NCI-H2107 treated with DMSO at 0.1 percent for 48 hours (cell line): ENCODE data around the gene PRSS3.
"Not testable (repeated sequence)": the region's sequence is repeated elsewhere in the genome, so short reads cannot be mapped to it uniquely, and the experiment has no call there.

ENCODE experiments used
- DNase-seq: peaks from one replicate; lab custom pipeline; 2025; ENCODE audit not compliant: unreplicated experiment; lab: John Stamatoyannopoulos, UW

Gene PRSS3

DNA sequence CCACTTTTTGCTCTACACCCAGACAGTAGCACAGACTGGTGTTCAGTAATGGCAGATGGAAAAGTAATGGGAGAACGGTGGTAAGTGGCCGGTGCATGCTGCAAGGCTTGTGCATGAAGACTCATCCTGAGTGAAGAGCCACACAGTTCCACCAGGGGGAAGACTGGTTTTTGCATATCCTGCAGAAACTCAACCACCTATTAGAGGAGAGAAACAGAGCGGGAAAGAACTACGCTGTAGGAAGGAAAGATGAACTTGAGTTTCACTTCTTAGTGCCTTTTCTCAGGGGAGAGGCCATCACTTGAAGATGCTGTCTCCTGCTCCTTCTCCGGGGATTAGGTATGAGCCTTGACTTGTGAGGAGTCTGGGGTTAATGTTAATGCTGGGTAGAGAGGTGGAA, 9.4 kb upstream of the PRSS3 start:
- DNase-seq: no peak

DNA sequence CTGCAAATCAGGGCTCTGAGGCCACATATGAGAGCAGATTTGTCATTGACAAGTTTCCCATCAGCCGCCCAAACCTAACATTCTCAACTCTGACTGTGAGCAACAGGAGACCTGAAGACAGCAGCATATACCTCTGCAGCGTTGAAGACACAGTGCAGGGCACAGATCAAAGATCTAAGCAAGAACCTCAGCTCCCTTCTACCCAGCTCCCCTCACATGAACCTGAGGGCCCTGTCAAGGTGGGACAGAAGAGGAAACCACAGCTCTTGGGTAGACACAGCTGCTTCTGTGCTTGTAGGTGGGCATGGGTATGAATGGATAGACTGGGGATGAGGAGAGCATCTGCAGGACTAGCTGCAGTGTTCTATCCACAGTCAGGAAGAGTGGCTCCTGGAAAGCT, 8.7 kb upstream of the PRSS3 start:
- no peak for DNase-seq

DNA sequence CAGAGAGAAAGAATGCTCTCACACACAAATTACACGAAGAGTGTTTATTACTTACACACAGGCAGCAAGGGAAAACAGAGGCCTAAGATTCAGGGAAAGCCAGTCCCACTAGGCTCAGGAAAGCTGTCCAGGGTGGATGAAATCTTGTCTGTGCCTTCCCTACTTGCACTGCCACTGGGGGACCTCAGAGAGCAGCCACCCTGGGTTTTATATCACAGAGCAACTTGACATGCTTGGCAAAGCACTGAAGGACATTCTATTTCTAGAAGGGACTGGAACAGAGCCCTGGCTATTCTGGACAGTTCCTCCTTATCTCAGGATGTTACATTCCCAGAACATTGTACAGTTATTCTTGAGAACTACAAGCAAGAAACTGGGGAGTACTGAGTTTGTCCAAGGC, 7.5 kb upstream of the PRSS3 start:
- no peak for DNase-seq

DNA sequence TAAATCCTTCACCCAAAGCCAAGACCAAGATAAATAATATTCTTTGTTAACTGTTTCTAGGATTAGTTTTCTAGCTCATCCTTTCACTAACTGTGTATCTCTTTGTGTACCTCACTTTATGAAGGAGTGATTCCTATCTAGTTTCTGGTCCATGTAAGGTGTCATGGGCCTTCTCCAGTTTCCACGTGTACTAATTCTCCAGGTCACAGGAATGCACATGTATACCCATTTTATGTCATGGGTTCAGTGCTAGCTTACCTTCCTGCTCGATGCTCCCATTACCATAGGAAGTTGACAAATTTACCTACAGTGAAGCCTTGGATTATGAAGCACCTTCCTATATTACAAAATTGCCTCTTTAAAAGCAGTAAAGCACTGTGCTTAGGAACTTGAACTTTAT, 5.9 kb upstream of the PRSS3 start:
- DNase-seq: not testable (repeated sequence)

DNA sequence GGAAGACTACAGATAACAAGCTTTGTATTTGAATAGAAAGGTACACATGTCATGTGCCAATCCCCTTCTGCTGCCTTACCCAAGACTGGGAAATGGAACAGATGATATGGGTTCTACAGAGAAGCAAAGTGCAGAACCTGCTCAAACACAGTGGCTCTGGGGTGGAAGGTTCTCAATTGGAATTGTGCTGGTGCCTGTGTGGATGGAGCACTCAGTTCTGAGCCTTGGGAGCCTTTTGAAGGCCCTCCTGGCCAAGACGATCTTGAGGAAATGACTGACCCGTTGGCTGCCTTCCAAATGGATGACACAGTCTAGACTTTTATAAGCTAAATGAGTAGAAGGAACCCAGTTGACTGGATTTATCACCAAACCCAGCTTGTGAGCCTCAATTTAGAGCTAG, 4.2 kb upstream of the PRSS3 start:
- DNase-seq: no peak

DNA sequence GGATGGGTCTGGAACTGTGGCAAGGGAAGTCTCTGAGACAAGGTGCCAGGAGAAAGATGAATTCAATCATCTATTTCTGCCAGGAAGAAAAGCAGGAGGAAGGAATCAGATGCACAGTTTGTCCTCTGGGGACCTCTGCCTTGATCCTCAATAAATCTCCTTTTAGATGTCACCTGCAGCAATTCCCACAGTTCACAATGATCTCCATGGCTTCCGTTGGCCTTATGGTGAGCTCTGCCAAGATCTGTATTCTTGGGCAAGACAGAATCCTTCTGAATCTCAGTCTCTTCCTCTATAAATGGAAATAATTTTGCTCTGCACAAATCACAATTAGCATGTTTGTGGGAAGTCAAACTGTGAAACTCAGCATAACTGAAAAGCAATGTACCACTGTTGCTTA, 1.9 kb upstream of the PRSS3 start:
- DNase-seq: not testable (repeated sequence)

DNA sequence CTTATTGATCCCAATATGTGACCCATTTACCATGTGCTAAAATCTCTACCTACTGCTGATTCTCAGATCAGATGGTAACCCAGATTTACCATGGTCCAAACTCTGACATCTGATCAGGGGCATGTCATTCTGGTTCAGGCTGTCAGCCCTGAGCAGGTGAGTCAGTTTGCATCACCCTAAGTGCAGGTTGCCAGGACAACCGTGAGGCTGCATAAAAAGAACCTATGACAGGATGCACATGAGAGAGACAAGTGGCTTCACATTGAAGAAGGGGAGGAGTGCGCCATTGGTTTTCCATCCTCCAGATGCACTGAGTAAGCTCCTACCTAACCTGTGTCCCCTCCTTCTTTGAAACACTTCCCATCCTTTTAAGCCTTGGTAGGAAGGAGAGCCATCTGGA, 801 bp upstream of the PRSS3 start:
- peak; percentile 78 for DNase-seq

DNA sequence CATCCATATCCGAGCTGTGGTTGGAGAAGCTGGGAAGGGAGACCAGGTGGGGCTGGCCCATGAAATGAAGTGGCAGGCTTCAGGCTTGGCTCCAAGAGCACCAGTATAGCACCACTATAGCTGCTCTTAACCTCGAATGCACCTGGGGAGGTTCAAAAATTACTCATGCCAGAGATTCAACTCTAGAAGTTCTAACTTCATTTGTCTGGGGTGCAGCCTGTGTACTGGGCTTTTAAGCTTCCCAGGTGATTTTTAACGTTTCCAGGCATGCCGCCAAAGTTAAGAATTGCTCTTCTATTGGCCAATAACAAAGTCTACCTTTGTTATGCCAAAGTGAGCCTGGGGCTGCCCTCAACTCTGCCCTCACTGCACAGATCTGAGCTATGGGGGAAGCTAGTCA, 458 bp downstream of the PRSS3 start:
- DNase-seq: peak; percentile 72

DNA sequence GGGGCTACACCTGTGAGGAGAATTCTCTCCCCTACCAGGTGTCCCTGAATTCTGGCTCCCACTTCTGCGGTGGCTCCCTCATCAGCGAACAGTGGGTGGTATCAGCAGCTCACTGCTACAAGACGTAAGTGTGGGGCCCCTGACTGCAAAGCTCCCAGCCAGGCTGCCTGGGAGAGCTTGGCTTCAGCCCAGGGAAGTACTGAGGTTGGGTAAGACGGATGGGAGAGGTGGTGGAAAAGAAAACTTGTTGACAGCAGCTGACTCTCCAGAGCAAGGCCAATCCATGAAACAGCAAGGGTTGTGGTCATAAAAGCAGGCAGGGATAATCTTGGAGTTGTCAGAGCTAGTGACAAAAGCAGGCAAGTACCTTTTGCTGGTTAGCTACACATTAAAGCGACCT, 1.3 kb downstream of the PRSS3 start:
- not testable (repeated sequence) for DNase-seq

DNA sequence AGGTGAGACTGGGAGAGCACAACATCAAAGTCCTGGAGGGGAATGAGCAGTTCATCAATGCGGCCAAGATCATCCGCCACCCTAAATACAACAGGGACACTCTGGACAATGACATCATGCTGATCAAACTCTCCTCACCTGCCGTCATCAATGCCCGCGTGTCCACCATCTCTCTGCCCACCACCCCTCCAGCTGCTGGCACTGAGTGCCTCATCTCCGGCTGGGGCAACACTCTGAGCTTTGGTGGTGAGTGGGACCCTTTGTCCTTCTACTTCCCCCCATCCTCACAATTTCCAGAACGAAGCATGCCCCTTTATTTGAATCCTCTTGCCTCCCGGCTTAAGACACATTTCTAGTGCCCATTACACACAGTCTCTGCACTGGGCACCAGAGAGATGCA, 2.5 kb downstream of the PRSS3 start:
- no peak for DNase-seq

DNA sequence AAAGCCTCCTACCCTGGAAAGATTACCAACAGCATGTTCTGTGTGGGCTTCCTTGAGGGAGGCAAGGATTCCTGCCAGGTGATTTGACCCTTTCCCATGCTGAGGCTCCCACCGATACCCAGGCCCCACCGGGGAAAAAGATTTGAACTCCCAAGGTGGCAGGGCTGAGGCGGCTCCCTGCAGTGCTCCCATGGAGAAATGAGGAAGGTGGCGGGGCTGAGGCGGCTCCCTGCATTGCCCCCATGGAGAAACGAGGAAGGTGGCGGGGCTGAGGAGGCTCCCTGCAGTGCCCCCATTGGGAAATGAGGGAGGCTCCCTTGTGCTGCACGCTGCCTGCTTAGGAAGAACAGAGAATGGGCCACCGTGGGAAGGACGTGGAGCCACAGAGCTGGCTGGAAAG, 3.2 kb downstream of the PRSS3 start:
- DNase-seq: no peak

DNA sequence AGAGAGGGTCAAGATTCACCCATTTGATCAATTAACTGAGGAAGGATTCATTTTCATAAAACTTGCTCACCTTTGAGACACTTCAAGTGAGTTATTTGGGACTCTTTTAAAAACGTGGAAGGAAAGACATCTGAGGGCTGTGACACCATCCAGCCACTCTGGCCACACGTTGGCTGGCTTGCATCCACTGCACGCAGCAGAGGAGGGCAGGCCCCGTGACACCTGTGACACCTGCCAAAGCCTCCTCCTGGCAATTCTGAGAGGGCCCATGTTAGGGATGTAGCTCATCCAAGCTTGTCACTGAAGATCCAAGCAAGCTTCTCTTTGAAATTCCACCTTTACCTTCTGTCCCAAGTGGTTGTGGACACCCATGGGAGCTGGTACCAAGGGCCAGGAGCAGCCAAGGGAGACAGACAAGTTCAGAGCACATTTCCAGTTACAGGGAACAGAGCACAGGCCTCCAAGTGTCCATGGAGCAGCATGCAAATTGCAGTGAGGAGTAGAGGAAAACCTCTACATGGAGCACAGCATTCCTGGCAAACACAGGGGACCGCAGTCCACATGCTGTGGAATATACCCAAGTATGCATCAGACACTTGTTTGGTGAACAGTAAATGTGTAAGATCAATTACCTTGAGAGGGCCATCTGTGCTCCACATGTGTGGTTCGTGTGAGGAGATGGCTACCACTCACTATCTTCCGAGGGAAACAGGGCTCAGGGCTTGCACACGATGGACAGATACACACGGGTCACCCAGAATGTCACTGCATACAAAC, 4.8 kb downstream of the PRSS3 start:
- DNase-seq: no peak

DNA sequence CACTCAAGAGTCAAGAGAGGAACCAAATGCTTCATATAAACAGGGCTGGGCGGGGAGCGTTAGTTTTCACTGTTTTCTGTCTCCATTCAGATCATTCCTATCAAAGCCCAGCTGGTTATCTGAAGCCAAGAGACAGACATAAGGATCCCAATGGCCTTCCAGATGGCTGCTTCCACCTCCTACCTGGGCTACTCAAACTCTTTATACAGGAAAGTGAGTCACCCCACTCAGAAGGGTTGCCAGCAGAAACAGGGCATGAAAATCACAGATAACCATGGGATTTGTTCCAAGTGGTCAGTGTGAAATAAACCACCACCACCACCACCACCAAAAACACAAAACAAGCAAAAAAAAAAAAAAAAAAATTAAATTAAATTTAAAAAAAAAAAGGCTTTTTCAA, 5.5 kb downstream of the PRSS3 start:
- no peak for DNase-seq

DNA sequence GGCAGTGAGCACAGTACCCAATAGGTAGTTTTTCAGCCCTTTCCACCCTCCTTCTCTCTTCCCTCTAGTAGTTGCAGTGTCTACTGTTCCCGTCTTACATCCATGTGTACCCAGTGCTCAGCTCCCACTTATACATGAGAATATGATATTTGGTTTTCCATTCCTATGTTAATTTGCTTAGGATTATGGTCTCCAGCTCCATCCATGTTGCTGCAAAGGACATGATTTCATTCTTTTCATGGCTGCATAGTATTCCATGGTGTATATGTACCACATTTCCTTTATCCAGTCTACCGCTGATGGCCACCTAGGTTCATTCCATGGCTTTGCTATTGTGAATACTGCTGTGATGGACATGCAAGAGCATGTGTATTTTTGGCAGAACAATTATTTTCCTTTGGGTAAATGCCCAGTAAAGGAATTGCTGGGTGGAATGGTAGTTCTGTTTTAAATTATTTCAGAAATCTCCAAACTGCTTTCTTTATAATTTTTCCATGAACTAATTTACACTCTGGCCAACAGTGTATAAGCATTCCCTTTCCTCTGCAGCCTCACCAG, 6.7 kb downstream of the PRSS3 start:
- DNase-seq: not testable (repeated sequence)

DNA sequence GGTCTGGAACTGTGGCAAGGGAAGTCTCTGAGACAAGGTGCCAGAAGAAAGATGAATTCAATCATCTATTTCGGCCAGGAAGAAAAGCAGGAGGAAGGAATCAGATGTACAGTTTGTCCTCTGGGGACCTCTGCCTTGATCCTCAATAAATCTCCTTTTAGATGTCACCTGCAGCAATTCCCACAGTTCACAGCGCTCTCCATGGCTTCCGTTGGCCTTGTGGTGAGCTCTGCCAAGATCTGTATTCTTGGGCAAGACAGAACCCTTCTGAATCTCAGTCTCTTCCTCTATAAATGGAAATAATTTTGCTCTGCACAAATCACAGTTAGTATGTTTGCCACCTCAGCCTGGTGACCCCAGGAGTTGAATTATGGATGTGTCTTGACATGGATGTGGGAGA, 8.8 kb downstream of the PRSS3 start:
- DNase-seq: not testable (repeated sequence)

DNA sequence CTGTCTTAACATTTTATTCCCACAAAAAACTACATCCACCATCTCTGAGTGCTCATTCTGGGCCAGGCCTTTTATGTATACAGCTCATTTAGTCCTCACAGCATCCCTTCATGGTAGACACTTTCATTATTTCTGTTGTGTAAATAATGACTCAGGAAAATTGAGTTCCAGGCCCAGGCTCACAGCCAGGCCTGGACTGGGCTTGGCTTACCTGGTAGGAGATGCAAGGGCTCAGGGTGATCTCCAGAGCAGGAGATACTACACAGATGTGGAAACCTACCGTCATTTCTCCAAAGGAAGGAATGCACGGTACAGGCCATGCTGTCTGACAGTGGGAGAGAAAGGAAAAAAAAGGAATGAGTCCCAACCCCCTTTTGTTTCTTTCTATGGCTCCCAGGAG, 11.8 kb downstream of the PRSS3 start:
- DNase-seq: not testable (repeated sequence)

DNA sequence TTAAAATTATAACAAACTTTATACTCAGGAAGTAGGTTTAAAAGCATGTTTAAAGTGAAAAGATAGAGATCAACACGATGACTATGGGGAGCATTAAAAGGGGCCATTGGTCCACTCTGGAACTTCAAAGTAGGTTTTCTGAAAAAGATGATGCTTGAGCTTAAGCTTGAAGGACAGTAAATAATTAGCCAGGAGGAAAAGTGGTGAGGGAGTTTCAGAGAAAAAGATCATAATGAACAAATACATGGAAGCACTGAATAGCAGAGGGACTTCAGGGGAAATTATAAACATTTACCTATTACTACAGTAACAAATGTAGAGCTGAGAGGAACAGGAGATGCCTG, 13.6 kb downstream of the PRSS3 start:
- not testable (repeated sequence) for DNase-seq

DNA sequence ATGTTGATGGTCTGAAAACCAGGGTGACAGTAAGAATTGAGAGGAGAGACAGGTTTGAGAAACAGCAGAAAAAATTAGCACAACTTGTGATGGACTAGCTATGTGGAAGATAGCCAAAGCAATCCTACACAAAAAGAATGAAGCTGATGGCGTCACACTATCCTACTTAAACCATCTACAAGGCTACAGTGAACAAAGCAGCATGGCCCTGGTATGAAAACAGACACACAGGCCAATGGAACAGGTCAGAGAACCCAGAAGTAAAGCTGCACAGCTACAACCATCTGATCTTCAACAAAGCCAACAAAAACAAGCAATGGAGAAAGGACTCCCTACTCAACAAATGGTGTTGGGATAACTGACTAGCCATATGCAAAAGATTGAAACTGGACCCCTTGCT, 14.1 kb downstream of the PRSS3 start:
- DNase-seq: no peak

DNA sequence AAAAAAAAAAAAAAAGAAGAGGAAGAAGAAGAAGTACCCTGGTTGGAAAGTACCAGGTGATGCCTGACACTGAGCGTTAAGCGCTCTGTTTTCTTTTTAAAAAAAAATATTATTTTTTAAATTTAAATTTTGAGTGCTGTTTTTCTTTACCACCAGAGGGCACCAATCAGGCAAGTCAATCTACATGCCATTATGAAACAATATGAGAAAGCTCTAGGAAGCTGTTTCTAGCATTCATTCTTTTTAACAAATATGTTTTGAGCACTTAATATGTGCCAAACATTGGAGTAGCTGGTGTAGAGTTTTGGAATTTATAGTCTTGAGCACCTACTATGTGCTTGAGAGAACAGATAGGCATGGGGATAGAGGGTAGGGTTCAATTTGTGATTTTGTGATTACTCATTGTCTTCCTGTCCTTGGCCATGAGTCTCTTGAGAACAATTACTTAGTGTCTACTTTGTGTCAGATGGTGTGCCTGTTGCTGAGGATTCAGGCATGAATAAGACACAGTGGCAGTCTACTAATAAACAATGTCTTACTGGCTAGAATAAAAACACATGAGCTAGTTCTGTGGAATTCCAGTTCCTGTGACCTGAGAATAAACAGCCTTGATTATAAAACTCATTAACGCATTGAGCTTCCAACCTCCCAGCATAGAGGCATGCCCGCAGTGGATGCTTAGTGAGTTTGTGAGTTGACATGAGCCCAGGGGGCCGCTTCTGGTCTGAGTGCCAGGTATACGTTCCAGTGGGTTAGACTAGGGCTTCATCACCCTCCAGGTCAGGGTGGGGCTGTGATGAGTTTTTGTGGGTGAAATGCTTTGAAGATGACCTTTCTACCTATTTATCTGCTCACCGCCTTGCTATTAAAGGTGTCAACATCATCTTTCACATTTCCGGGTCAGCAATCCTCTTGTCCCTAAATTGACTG, 18.6 kb downstream of the PRSS3 start:
- DNase-seq: peak; percentile 31

DNA sequence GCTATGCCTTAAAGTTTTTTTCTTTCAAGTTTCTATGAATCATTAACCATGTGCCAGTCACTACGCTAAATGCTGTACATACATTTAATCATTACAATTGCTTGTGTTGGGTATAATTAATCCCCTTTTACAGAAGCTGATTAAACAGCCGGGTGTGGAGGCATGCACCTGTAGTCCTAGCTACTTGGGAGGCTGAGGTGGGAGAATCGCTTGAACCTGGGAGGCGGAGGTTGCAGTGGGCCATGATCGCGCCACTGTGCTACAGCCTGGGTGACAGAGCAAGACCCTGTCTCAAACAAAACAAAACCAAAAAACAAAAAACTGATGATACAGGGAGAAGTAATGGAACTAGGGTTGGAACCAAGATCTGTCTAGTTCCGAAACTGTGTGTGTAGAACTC, 20.4 kb downstream of the PRSS3 start:
- no peak for DNase-seq

DNA sequence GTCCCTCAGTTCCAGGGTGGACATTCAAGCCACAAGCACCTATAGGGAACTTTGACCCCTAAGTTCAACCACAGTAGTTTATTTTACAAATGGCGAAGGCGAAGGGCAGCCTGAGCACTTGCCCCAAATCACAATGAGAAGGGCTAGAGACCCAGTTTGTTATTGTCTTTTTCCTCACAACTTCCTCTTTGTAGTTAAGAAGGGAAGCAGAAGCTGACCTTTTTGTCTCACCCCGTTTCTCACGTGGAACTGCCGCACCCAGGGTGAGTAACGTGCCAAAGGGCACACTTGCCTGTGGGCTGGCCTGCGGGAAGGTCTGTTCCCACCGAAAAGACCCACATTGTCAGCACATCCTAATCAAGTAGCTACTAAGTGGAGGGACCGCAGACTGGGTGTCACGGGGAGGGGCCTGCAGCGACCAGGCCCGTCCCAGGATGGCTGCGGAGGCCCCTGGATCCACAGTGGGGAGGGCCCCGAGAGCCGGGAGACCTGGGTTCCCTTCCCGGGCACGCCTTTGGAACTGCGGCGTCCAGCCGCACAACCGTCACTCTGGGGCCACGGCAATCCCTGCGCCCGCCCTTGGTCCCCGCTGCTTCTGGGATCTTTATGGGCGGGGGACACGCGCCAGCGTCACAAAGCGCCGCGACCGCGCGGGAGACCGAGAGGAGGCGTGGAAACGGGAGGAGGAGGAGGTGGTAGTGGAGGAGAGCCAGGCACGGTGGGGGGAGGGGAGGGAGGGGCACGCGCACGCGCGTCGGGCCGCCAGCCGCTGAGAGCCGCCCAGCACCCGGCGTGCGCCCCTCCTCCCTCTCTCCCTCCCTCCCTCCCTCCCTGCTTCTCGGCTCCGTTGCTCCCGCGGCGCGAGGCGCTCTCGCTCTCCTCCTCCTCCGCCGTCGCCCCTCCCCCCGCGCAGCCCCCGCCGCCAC, 21.2 kb downstream of the PRSS3 start, which contains the start of gene UBE2R2:
TSS of gene UBE2R2 (plus strand) at position 834 of the 926 bp plus-strand sequence. CDS start 598 bp downstream, outside the sequence.
- peak; percentile 92 for DNase-seq
